K562 (cell line): ENCODE data around the gene AKT2.

Experiments used
- FOXJ2 ChIP-seq: fragments of 200-800 bp; sonication (Bioruptor generic); IDR thresholded peaks from 2 replicates; pipeline ENCODE4 v1.6.1; 2016; ENCODE audit warnings: missing genetic modification characterization, missing compliant biosample characterization
- TF ChIP-seq, protein P1 (sequence below), 2 experiments: fragments of 450-650 bp; formaldehyde crosslinking in 1 of 2; IDR thresholded peaks; 2 replicates each; pipeline versions ENCODE4 v1.4.0 to v1.6.1; 2014 to 2020; ENCODE audit warnings: mild to moderate bottlenecking in 2 of 2, borderline replicate concordance in 1 of 2, low read depth in 1 of 2

DNA sequence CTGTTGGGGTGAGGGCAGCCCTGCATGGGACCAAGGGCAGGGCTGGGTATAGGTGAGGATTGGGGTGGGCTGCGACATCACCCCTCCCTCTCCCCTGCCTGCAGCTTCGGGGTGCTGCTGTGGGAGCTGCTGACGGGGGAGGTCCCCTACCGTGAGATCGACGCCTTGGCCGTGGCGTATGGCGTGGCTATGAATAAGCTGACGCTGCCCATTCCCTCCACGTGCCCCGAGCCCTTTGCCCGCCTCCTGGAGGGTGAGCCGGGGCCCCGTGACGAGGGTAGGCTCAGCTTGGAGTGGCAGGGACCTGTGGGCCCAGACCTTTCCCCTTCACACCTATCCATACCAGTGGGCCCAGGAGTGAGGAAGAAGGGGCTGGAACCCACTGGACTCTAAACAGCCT is 80.8 kb downstream of the AKT2 start:
- TF ChIP-seq FOXJ2 (tag), result no peak
- TF ChIP-seq, protein P1, sequence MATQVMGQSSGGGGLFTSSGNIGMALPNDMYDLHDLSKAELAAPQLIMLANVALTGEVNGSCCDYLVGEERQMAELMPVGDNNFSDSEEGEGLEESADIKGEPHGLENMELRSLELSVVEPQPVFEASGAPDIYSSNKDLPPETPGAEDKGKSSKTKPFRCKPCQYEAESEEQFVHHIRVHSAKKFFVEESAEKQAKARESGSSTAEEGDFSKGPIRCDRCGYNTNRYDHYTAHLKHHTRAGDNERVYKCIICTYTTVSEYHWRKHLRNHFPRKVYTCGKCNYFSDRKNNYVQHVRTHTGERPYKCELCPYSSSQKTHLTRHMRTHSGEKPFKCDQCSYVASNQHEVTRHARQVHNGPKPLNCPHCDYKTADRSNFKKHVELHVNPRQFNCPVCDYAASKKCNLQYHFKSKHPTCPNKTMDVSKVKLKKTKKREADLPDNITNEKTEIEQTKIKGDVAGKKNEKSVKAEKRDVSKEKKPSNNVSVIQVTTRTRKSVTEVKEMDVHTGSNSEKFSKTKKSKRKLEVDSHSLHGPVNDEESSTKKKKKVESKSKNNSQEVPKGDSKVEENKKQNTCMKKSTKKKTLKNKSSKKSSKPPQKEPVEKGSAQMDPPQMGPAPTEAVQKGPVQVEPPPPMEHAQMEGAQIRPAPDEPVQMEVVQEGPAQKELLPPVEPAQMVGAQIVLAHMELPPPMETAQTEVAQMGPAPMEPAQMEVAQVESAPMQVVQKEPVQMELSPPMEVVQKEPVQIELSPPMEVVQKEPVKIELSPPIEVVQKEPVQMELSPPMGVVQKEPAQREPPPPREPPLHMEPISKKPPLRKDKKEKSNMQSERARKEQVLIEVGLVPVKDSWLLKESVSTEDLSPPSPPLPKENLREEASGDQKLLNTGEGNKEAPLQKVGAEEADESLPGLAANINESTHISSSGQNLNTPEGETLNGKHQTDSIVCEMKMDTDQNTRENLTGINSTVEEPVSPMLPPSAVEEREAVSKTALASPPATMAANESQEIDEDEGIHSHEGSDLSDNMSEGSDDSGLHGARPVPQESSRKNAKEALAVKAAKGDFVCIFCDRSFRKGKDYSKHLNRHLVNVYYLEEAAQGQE (IDR thresholded peaks at IDR 0.05; ENCODE audit: borderline replicate concordance), result no peak
- TF ChIP-seq, protein P1 (CRISPR knock-in tag; IDR thresholded peaks at IDR 0.05; ENCODE audit: low read depth), result no peak
